Naive thymus-derived CD4-positive, alpha-beta T cell (primary cell): ENCODE results near the gene ULK4. TPM values are rescaled to one million over a fixed set of nuclear protein-coding genes. Genes with fewer than 3 reads are reported as not detected.
"Not testable (repeated sequence)": the region's sequence is repeated elsewhere in the genome, so short reads cannot be mapped to it uniquely, and the experiment has no call there.

Experiments used
- ATAC-seq: fragments of 150-1000 bp; cut with Tn5 transposase; 2 replicates; pipeline ENCODE4 v1.10.0; 2021; ENCODE audit warnings: mild to moderate bottlenecking, moderate library complexity
- CTCF ChIA-PET: fragments of 350-600 bp; sonication (Branson Sonifier 250); formaldehyde crosslinking; loops from one replicate; lab custom pipeline; 2021; ENCODE audit warnings: antibody characterized with exemption; lab: Charles Lee
- POLR2A ChIA-PET: fragments of 350-600 bp; sonication (Branson Sonifier 250); formaldehyde crosslinking; loops from one replicate; lab custom pipeline; 2021; ENCODE audit warnings: antibody characterized with exemption, inconsistent platforms; lab: Charles Lee
- DNase-seq, 9 donors: peaks; one replicate each; pipeline versions ENCODE4 v3.0.0 to v3.0.0-alpha.2; 2020 to 2022; ENCODE audit warnings: mixed read lengths in 1 of 9
- H3K27ac ChIP-seq: one replicate; pipeline ENCODE4 v1.7.0; 2013; ENCODE audit warnings: mild to moderate bottlenecking, low read depth, low read length, moderate library complexity
- H3K27me3 ChIP-seq, 2 donors: one replicate each; pipeline ENCODE4 v1.7.0; 2013; ENCODE audit warnings: low read length in 2 of 2, mild to moderate bottlenecking in 2 of 2, moderate library complexity in 2 of 2; ENCODE audit not compliant: control insufficient read depth in 2 of 2, insufficient read depth in 2 of 2
- H3K36me3 ChIP-seq, 3 experiments: 1 replicate in 2 of 3; 2 replicates in 1 of 3; pipeline ENCODE4 v1.7.0; 2013; ENCODE audit warnings: low read length in 3 of 3, mild to moderate bottlenecking in 3 of 3, moderate library complexity in 1 of 3; ENCODE audit not compliant: insufficient read depth in 3 of 3, control insufficient read depth in 2 of 3
- H3K4me1 ChIP-seq, 2 donors: one replicate each; pipeline ENCODE4 v1.7.0; 2013; ENCODE audit warnings: low read length in 2 of 2, mild to moderate bottlenecking in 2 of 2, moderate library complexity in 1 of 2; ENCODE audit not compliant: control insufficient read depth in 2 of 2, insufficient read depth in 2 of 2
- H3K4me3 ChIP-seq: 2 replicates; pipeline ENCODE4 v1.7.0; 2013; ENCODE audit warnings: mild to moderate bottlenecking, low read length
- H3K9me3 ChIP-seq, 3 experiments: 1 replicate in 2 of 3; 2 replicates in 1 of 3; pipeline ENCODE4 v1.7.0; 2013; ENCODE audit warnings: low read length in 3 of 3; ENCODE audit not compliant: control insufficient read depth in 2 of 3
- H3K27ac Mint-ChIP-seq, 9 donors: one replicate each; pipeline ENCODE4 v1.8.0; 2020 to 2022; ENCODE audit warnings: mixed read lengths in 9 of 9, mild to moderate bottlenecking in 8 of 9, moderate library complexity in 5 of 9, inconsistent platforms in 2 of 9
- H3K27me3 Mint-ChIP-seq, 5 donors: one replicate each; pipeline ENCODE4 v1.8.0; 2021 to 2022; ENCODE audit warnings: mixed read lengths in 5 of 5, mild to moderate bottlenecking in 1 of 5
- H3K36me3 Mint-ChIP-seq, 5 donors: one replicate each; pipeline ENCODE4 v1.8.0; 2020 to 2022; ENCODE audit warnings: mixed read lengths in 5 of 5, mild to moderate bottlenecking in 3 of 5, inconsistent platforms in 1 of 5
- H3K4me1 Mint-ChIP-seq, 7 donors: one replicate each; pipeline ENCODE4 v1.8.0; 2020 to 2022; ENCODE audit warnings: mixed read lengths in 7 of 7, mild to moderate bottlenecking in 3 of 7, inconsistent platforms in 1 of 7
- H3K4me3 Mint-ChIP-seq, 10 donors: one replicate each; pipeline ENCODE4 v1.8.0; 2020 to 2022; ENCODE audit warnings: mild to moderate bottlenecking in 10 of 10, mixed read lengths in 10 of 10, moderate library complexity in 6 of 10, inconsistent platforms in 2 of 10
- H3K9me3 Mint-ChIP-seq, 11 donors: one replicate each; pipeline ENCODE4 v1.8.0; 2020 to 2022; ENCODE audit warnings: mixed read lengths in 11 of 11, mild to moderate bottlenecking in 4 of 11, inconsistent platforms in 1 of 11, moderate library complexity in 1 of 11
- intact Hi-C, 2 donors: fragments of 100-400 bp; cut with micrococcal nuclease; formaldehyde crosslinking; loops; one replicate each; pipeline ENCODE4 v1.15.1; 2023
- polyA plus RNA-seq, 2 donors: library from polyadenylated mRNA; unstranded; fragments of 300-500 nt; fragmentation: Illumina TruSeq; gene quantifications; one replicate each; pipeline ENCODE4 v1.2.3, GENCODE V29; 2021
- total RNA-seq, 6 experiments: library from RNA in 5 of 6; stranded (reverse) in 5 of 6; gene quantifications; 1 replicate in 5 of 6; 2 replicates in 1 of 6; pipeline ENCODE4 v1.2.3 and lab custom pipeline; 2021 to 2026

The ULK4 gene
- total and polyA plus RNA-seq, 7 experiments from 2014 or later = 6.6 to 22.3 (median 18.9) TPM

GRCh38 chr3:41768363-41768762, 193.5 kb downstream of the ULK4 start:
- Mint-ChIP-seq H3K27me3 (no peaks in the 10 kb centered on the region), H3K4me1 (no peaks in the 10 kb centered on the region), H3K36me3 (peaks cover 0 to 45% (median 36%) of the 10 kb centered on the region in 5 donors), H3K27ac (no peak overlapping the region), H3K9me3 (peaks cover 0 to 12% (median 6%) of the 10 kb centered on the region in 11 donors), H3K4me3 (no peak overlapping the region)
- intact Hi-C loops = no loop called here
- Histone ChIP-seq H3K4me1 (no peaks in the 10 kb centered on the region), H3K9me3 (no peaks in the 10 kb centered on the region), H3K36me3 (no peaks in the 10 kb centered on the region), H3K27ac (no peak overlapping the region), H3K4me3 (no peak overlapping the region), H3K27me3 (no peaks in the 10 kb centered on the region)
- ChIA-PET CTCF (interaction anchor here (0.7 kb wide), 1 partner anchor 479 kb away, joined by 4 read pairs; no protein-coding TSS in a partner anchor), POLR2A (no interaction called here)
- ATAC-seq = no peak
- DNase-seq = no peak

- H3K27ac Mint-ChIP-seq, H3K4me1 Mint-ChIP-seq, ATAC-seq, H3K9me3 ChIP-seq, H3K4me1 ChIP-seq, H3K27ac ChIP-seq, POLR2A ChIA-PET, H3K9me3 Mint-ChIP-seq, H3K4me3 Mint-ChIP-seq, H3K27me3 ChIP-seq, H3K27me3 Mint-ChIP-seq, H3K4me3 ChIP-seq, DNase-seq, intact Hi-C loops, CTCF ChIA-PET, H3K36me3 ChIP-seq: not testable (repeated sequence)
- H3K36me3 Mint-ChIP-seq = peaks cover 0 to 25% (median 25%) of the 10 kb centered on the region in 5 donors
Measured at GRCh38 chr3:41762867-41763266, 199.0 kb downstream of the ULK4 start.

DNA sequence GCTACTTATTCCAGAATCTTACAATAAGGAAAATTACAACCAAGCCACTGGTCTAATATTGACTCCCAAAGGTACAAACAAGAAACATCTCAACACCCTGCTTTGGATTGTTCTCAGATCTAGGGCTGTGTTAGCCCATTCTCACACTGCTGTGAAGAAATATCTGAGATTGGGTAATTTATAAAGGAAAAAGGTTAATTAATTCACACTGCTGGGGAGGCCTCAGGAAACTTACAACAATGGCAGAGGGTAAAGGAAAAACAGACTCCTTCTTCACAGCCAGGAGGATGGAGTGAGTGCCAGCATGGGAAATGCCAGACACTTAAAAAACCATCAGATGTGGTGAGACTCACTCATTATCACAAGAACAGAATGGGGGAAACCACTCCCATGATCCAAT, 208.3 kb downstream of the ULK4 start:
- Mint-ChIP-seq H3K27me3 (no peaks in the 10 kb centered on the region), H3K4me3 (no peak overlapping the region), H3K9me3 (peaks cover 0 to 2% (median 0%) of the 10 kb centered on the region in 11 donors), H3K27ac (no peak overlapping the region), H3K36me3 (peaks cover 5 to 62% (median 19%) of the 10 kb centered on the region in 5 donors), H3K4me1 (peaks cover 9 to 22% (median 16%) of the 10 kb centered on the region in 7 donors)
- CTCF ChIA-PET = no interaction called here
- Histone ChIP-seq H3K4me3 (no peak overlapping the region), H3K4me1 (peaks cover 0 to 10% of the 10 kb centered on the region in 2 donors), H3K36me3 (no peaks in the 10 kb centered on the region), H3K27me3 (no peaks in the 10 kb centered on the region), H3K9me3 (no peaks in the 10 kb centered on the region), H3K27ac (no peak overlapping the region)
- DNase-seq (no peak), ATAC-seq (no peak)
- POLR2A ChIA-PET = no interaction called here
- intact Hi-C loops = no loop called here

DNA sequence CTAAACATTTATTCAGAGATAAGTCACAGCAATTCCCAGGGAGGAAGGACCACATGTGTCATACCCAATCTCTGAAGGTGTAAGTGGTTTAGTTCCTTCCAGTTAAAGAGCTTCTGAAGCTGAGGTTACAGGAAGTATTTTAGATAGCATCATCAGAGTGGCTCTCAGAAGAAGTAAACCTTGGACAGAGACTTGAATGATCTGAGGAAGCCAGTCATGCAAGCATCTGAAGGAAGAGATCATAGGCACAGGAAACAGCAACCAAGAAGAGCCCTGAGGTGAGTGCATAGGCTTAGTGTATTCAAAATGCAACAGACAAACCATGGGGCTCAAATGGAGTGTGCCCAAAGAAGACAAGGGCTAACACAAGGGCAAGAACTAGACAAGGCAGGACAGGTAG, 210.3 kb downstream of the ULK4 start:
- Mint-ChIP-seq H3K4me1 (peaks cover 9 to 22% (median 16%) of the 10 kb centered on the region in 7 donors), H3K36me3 (peaks cover 5 to 66% (median 15%) of the 10 kb centered on the region in 5 donors)
- no peaks in the 10 kb centered on the region for H3K36me3 ChIP-seq

DNA sequence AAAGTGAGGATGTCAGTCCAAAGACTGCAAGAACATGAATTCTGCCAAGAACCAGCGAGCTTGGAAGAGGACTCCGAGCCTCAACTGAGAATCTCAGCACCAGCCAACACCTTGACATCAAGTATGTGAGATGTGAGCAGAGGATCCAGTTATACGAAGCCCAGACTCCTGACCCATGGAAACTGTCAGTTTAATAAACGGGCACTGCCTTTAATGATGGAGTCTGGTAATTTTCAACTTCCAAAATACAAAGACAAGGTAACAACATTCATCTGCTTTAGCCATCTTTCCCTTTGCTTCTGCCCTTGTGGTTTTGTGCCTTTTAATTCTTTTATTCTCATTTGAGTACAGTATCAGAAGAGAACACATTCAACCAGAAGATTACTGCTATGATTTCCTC, 211.9 kb downstream of the ULK4 start:
- no peaks in the 10 kb centered on the region for H3K9me3 ChIP-seq
- H3K4me3 ChIP-seq = no peak overlapping the region
- DNase-seq = no peak
- Mint-ChIP-seq H3K9me3 (no peaks in the 10 kb centered on the region), H3K4me3 (no peak overlapping the region), H3K27ac (no peak overlapping the region), H3K27me3 (no peaks in the 10 kb centered on the region), H3K36me3 (peaks cover 3 to 67% (median 15%) of the 10 kb centered on the region in 5 donors), H3K4me1 (peaks cover 9 to 22% (median 16%) of the 10 kb centered on the region in 7 donors)
- ATAC-seq = no peak
- no peaks in the 10 kb centered on the region for H3K27me3 ChIP-seq
- POLR2A ChIA-PET = no interaction called here
- no peaks in the 10 kb centered on the region for H3K36me3 ChIP-seq
- CTCF ChIA-PET = no interaction called here
- intact Hi-C loops = no loop called here
- H3K4me1 ChIP-seq = peaks cover 0 to 10% of the 10 kb centered on the region in 2 donors
- no peak overlapping the region for H3K27ac ChIP-seq

More for the DNA sequence above, 210.3 kb downstream of the ULK4 start:
- Mint-ChIP-seq H3K27me3 (no peaks in the 10 kb centered on the region), H3K27ac (peak overlapping the region in 4 of 9 donors; percentile 0 to 32 (median 17)), H3K4me3 (peak overlapping the region in 1 of 10 donors; percentile 11), H3K9me3 (peaks cover 0 to 2% (median 0%) of the 10 kb centered on the region in 11 donors)
- Histone ChIP-seq H3K9me3 (no peaks in the 10 kb centered on the region), H3K4me3 (no peak overlapping the region), H3K4me1 (peaks cover 0 to 10% of the 10 kb centered on the region in 2 donors), H3K27ac (no peak overlapping the region), H3K27me3 (no peaks in the 10 kb centered on the region)
- peak; percentile 78 for ATAC-seq
- ChIA-PET POLR2A (interaction anchor here (0.7 kb wide), 1 partner anchor 1442 kb away, joined by 3 read pairs; the partner anchor contains the start of gene EIF1B), CTCF (no interaction called here)
- DNase-seq = peak in 7 of 9 donors; percentile 10 to 62 (median 43)
- intact Hi-C loops = no loop called here

GRCh38 chr3:41746215-41746614, 215.7 kb downstream of the ULK4 start:
- peaks cover under 1 to 3% (median 1%) of the 10 kb centered on the region in 7 donors for H3K4me1 Mint-ChIP-seq
- ChIA-PET CTCF (no interaction called here), POLR2A (no interaction called here)
- Histone ChIP-seq H3K4me1 (peaks cover 0 to under 1% of the 10 kb centered on the region in 2 donors), H3K27ac (no peak overlapping the region), H3K4me3 (no peak overlapping the region), H3K9me3 (no peaks in the 10 kb centered on the region), H3K27me3 (no peaks in the 10 kb centered on the region), H3K36me3 (no peaks in the 10 kb centered on the region)
- no peak for ATAC-seq
- H3K27ac Mint-ChIP-seq = no peak overlapping the region
- no peak overlapping the region for H3K4me3 Mint-ChIP-seq
- peaks cover 0 to 59% (median 20%) of the 10 kb centered on the region in 5 donors for H3K36me3 Mint-ChIP-seq
- H3K9me3 Mint-ChIP-seq = no peaks in the 10 kb centered on the region
- no peak for DNase-seq
- no peaks in the 10 kb centered on the region for H3K27me3 Mint-ChIP-seq
- intact Hi-C loops = no loop called here

- H3K4me1 ChIP-seq = no peaks in the 10 kb centered on the region
- no peaks in the 10 kb centered on the region for H3K27me3 Mint-ChIP-seq
- H3K9me3 ChIP-seq = no peaks in the 10 kb centered on the region
- ATAC-seq = no peak
- ChIA-PET CTCF (no interaction called here), POLR2A (no interaction called here)
- intact Hi-C loops = no loop called here
- peaks cover 1 to 9% (median 4%) of the 10 kb centered on the region in 11 donors for H3K9me3 Mint-ChIP-seq
- no peak for DNase-seq
- no peak overlapping the region for H3K4me3 ChIP-seq
- no peak overlapping the region for H3K27ac ChIP-seq
- H3K36me3 Mint-ChIP-seq = peaks cover 0 to 57% (median 28%) of the 10 kb centered on the region in 5 donors
- H3K4me1 Mint-ChIP-seq = no peaks in the 10 kb centered on the region
- H3K36me3 ChIP-seq = no peaks in the 10 kb centered on the region
- no peak overlapping the region for H3K27ac Mint-ChIP-seq
- no peak overlapping the region for H3K4me3 Mint-ChIP-seq
- H3K27me3 ChIP-seq = no peaks in the 10 kb centered on the region
Measured at GRCh38 chr3:41742121-41742520, 219.8 kb downstream of the ULK4 start.
